ENCODE results near the gene CAPN12. TPM values are rescaled to one million over a fixed set of nuclear protein-coding genes. Genes with fewer than 3 reads are reported as not detected.

Gene CAPN12
- total and polyA plus RNA-seq, 10 of the 15 experiments (the other 5 are each of a cell fraction or from before 2014, with no cell fraction given) = 0.64 to 4.6 (median 2.0) TPM

- TF ChIP-seq E2F4 (IDR thresholded peaks at IDR 0.05; ENCODE audit: low read depth, low read length) (no peak), FOS (IDR thresholded peaks at IDR 0.05; ENCODE audit: borderline replicate concordance, extremely low read depth, insufficient read length) (no peak), NFYA (IDR thresholded peaks at IDR 0.05; ENCODE audit: borderline replicate concordance, low read depth, low read length) (no peak), RAD51 (IDR thresholded peaks at IDR 0.05) (no peak), SUPT20H (IDR thresholded peaks at IDR 0.05; ENCODE audit: borderline replicate concordance, control insufficient read depth, low read depth, low read length) (no peak)
Measured at GRCh38 chr19:38702278-38702677, 42.0 kb downstream of the CAPN12 start (continued).

GRCh38 chr19:38701455-38702063 lies 42.7 kb downstream of the CAPN12 start:
- Histone ChIP-seq H2AFZ (ENCODE audit: control insufficient read depth, low read depth, low read length) (no peak overlapping the region), H4K20me1 (ENCODE audit: control insufficient read depth, insufficient read depth) (0 out of 2 replicates have a peak, but pooled peaks cover 5% of the 10 kb centered on the region), H3K27ac (ENCODE audit: control insufficient read depth, insufficient read depth) (no peak overlapping the region), H3K27me3 (replicated peaks in 1 of 2; ENCODE audit: control insufficient read depth in 2 of 2, insufficient read depth in 2 of 2, low read length in 1 of 2) (no peaks in the 10 kb centered on the region), H3K4me1 (ENCODE audit: control insufficient read depth, insufficient read depth, low read length) (peaks cover 16% of the 10 kb centered on the region), H3K9me3 (replicated peaks; ENCODE audit: control insufficient read depth, insufficient read depth, low read length) (no peaks in the 10 kb centered on the region), H3K36me3 (ENCODE audit: control insufficient read depth in 2 of 2, insufficient read depth in 2 of 2, low read length in 1 of 2) (peaks cover 24 to 46% of the 10 kb centered on the region in 2 experiments; a peak in 3 of 4 replicates), H3K4me3 (no peak overlapping the region), H3K9ac (ENCODE audit: control insufficient read depth, insufficient read depth, low read length) (no peak overlapping the region), H3K79me2 (ENCODE audit: control insufficient read depth, insufficient read depth, low read length) (peaks cover 9% of the 10 kb centered on the region), H3K4me2 (ENCODE audit: control insufficient read depth, insufficient read depth) (no peak overlapping the region)
- no TSS peak for BruUV-seq (replicated peaks)
- ChIA-PET SMC1A (ENCODE audit: uncharacterized antibody, unreplicated experiment) (interaction anchor here (0.6 kb wide), 1 partner anchor 31 kb away, joined by 5 read pairs; no protein-coding TSS in a partner anchor), RAD21 (ENCODE audit: unreplicated experiment) (no interaction called here), POLR2A (interaction anchor here (0.6 kb wide), 1 partner anchor 129 kb away, joined by 4 read pairs; no protein-coding TSS in a partner anchor), CTCF (interaction anchor here (0.9 kb wide), 1 partner anchor 229 kb away, joined by 3 read pairs; the partner anchor contains the start of genes MRPS12 and SARS2)
- DNase-seq (ENCODE audit: low read depth, low spot score) (no peak), FAIRE-seq (no peak), ATAC-seq (no peak)
- intact Hi-C loops (cut with micrococcal nuclease; ENCODE audit: unreplicated experiment) = no loop called here
- in situ Hi-C loops (cut with MboI) = no loop called here
- TF ChIP-seq SMARCA5 (IDR thresholded peaks at IDR 0.05) (no peak), SMAD5 (IDR thresholded peaks at IDR 0.05; ENCODE audit: low read depth) (no peak), CBX5 (IDR thresholded peaks at IDR 0.05; ENCODE audit: low read depth) (no peak), CHD2 (IDR thresholded peaks at IDR 0.05; ENCODE audit: borderline replicate concordance, low read depth, low read length) (no peak), EP300 (IDR thresholded peaks at IDR 0.05; ENCODE audit: borderline replicate concordance in 1 of 2, control insufficient read depth in 1 of 2, low read depth in 2 of 2, low read length in 2 of 2) (no peak), POLR2A (IDR thresholded peaks at IDR 0.05; ENCODE audit: low read depth, low read length) (no peak), POLR2AphosphoS2 (IDR thresholded peaks at IDR 0.05; ENCODE audit: low read depth, low read length) (no peak), RCOR1 (conservative IDR thresholded peaks at IDR 0.05; ENCODE audit: low read depth, low read length) (no peak), CBFB (IDR thresholded peaks at IDR 0.05; ENCODE audit: low read depth) (no peak), RFX5 (IDR thresholded peaks at IDR 0.05; ENCODE audit: low read depth, low read length) (no peak), NFYA (IDR thresholded peaks at IDR 0.05; ENCODE audit: borderline replicate concordance, low read depth, low read length) (no peak), ZNF217 (IDR thresholded peaks at IDR 0.05) (no peak), PML (IDR thresholded peaks at IDR 0.05; ENCODE audit: low read length) (no peak), ASH2L (IDR thresholded peaks at IDR 0.05; ENCODE audit: borderline replicate concordance, low read depth) (no peak), ZNF24 (IDR thresholded peaks at IDR 0.05) (no peak), IRF4 (IDR thresholded peaks at IDR 0.05; ENCODE audit: low read depth, low read length) (no peak)
- 80% methylated on average over 11 of the region's 11 CpGs for WGBS (ENCODE audit: insufficient coverage, insufficient replicate concordance, low lambda C conversion rate, missing lambda C conversion rate)

Measured in GM12878 (cell line).